ENCODE data around the gene CALML5. TPM values are rescaled to one million over a fixed set of nuclear protein-coding genes. Genes with fewer than 3 reads are reported as not detected.

The CALML5 gene
- total and polyA plus RNA-seq, 9 of the 15 experiments (the other 6 are each of a cell fraction or from before 2014, with no cell fraction given): not detected

DNA sequence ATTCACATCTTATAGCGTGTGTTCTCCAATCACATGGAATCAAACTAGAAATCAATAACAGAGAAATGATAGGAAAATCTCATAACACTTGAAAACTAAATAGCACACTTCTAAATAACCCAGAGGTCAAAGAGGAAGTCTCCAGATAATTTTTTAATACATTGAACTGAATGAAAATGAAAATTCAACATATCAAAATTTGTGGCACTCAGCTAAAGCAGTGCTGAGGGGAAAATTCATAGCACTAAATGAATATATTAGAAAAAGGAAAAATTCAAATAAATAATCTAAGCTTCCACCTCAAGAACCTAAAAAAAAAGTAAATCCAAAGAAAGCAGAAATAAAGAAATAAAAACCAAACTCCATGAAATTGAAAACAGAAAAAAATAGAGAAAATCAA is 42.7 kb upstream of the CALML5 start:
- Histone ChIP-seq H3K9me1 (ENCODE audit: control insufficient read depth, insufficient read depth, low read length) (no peaks in the 10 kb centered on the region), H3K9me3 (replicated peaks; ENCODE audit: control insufficient read depth, insufficient read depth, low read depth, low read length) (no peaks in the 10 kb centered on the region), H3K27ac (ENCODE audit: extremely low read depth, low read depth, low read length) (no peak overlapping the region), H3K4me3 (no peak overlapping the region), H3K79me2 (ENCODE audit: control insufficient read depth, insufficient read depth, low read length) (no peaks in the 10 kb centered on the region), H3K27me3 (ENCODE audit: control insufficient read depth in 2 of 2, insufficient read depth in 2 of 2, low read length in 2 of 2) (no peaks in the 10 kb centered on the region), H3K36me3 (ENCODE audit: control insufficient read depth, insufficient read depth, low read length) (no peaks in the 10 kb centered on the region), H3K4me2 (ENCODE audit: insufficient read depth, low read length) (no peak overlapping the region), H2AFZ (ENCODE audit: low read depth, low read length) (no peak overlapping the region), H4K20me1 (replicated peaks; ENCODE audit: control insufficient read depth, insufficient read depth, low read length) (no peaks in the 10 kb centered on the region), H3K4me1 (replicated peaks in 1 of 2; ENCODE audit: control insufficient read depth in 2 of 2, insufficient read depth in 2 of 2, low read length in 2 of 2) (peaks cover 18 to 46% of the 10 kb centered on the region in 2 experiments), H3K9ac (ENCODE audit: insufficient read depth in 1 of 2, low read depth in 2 of 2, low read length in 2 of 2) (no peak overlapping the region)
- DNase-seq (ENCODE audit: extremely low read depth in 1 of 4, low spot score in 3 of 4): no peak
- POLR2A ChIA-PET: no interaction called here
- no peak for FAIRE-seq
- TF ChIP-seq XRCC3 (IDR thresholded peaks at IDR 0.05) (no peak), NFIX (CRISPR knock-in tag; IDR thresholded peaks at IDR 0.05; ENCODE audit: low read depth) (no peak), FOXJ2 (tag; IDR thresholded peaks at IDR 0.05) (no peak), CHCHD3 (CRISPR knock-in tag; IDR thresholded peaks at IDR 0.05) (no peak), GABPA (tag; conservative IDR thresholded peaks at IDR 0.05; ENCODE audit: low read depth) (no peak), NFE2L1 (tag; IDR thresholded peaks at IDR 0.05; ENCODE audit: borderline replicate concordance, low read depth) (no peak), NELFE (IDR thresholded peaks at IDR 0.05; ENCODE audit: insufficient read depth, insufficient read length) (no peak), C11orf30 (IDR thresholded peaks at IDR 0.05; ENCODE audit: low read depth) (no peak), ZNF586 (CRISPR knock-in tag; conservative IDR thresholded peaks at IDR 0.05) (no peak), CBX1 (IDR thresholded peaks at IDR 0.05; ENCODE audit: low read depth) (no peak), ZMIZ1 (IDR thresholded peaks at IDR 0.05; ENCODE audit: low read depth in 2 of 2, low read length in 2 of 2) (no peak)
- TF ChIP-seq, protein P1, sequence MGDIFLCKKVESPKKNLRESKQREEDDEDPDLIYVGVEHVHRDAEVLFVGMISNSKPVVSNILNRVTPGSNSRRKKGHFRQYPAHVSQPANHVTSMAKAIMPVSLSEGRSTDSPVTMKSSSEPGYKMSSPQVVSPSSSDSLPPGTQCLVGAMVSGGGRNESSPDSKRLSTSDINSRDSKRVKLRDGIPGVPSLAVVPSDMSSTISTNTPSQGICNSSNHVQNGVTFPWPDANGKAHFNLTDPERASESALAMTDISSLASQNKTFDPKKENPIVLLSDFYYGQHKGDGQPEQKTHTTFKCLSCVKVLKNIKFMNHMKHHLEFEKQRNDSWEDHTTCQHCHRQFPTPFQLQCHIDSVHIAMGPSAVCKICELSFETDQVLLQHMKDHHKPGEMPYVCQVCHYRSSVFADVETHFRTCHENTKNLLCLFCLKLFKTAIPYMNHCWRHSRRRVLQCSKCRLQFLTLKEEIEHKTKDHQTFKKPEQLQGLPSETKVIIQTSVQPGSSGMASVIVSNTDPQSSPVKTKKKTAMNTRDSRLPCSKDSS (IDR thresholded peaks at IDR 0.05; ENCODE audit: low read depth, partially characterized antibody): no peak
- in situ Hi-C loops (cut with MboI) (no loop called here), intact Hi-C loops (cut with micrococcal nuclease) (no loop called here)
- WGBS (ENCODE audit: insufficient coverage, low coverage, missing lambda C conversion rate): 100% methylated on average over 1 of the region's 1 CpG
- no TSS peak for BruUV-seq (replicated peaks)
- no peak for ATAC-seq
- CTCF ChIA-PET (ENCODE audit: low intra/inter-chr PET ratio): no interaction called here
